ENCODE data around the gene TNFRSF6B.

DNA sequence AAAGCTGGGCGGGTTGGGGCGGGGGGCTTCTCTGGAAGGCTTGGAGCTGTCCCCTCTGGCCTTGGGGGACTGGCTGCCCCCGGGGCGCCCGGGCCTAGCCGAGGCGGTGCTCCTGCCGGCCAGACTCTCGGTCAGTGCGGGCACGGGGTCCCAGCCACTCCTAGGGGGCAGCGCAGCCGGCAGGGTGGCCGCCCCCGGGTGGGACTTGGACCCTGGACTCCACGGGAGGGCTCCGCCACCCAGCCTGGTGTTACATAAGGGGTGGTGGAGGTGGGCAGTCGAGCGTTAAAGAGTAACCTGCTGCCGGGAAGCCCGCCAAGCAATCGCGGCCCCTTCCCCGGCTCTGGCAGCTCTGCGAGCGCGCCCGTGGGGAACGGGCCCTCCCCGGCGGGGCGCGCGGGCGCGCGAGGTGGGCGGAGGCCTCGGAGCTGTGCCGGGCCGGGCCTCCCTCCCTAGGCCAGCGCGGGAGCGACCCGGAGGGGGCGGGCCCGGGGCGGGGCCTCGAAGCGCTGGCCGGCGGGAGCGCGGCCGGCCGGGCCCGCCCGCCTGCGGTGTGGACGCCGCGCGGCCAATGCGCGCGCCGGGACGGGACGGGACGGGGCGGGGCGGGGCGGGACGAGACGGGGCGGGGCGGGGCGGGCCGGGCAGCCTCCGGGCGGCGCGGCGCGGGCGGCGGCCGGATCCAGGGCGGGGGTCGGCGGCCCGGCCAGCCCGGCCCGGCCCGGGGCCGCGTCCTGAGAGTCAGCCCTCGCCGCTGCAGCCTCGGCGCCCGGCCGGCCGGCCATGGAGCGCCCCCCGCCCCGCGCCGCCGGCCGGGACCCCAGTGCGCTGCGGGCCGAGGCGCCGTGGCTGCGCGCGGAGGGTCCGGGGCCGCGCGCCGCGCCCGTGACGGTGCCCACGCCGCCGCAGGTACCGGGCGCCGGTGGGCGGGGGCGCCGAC lies 42.9 kb downstream of the TNFRSF6B start, which contains the start of gene SLC2A4RG:
- TF ChIP-seq, protein P1, sequence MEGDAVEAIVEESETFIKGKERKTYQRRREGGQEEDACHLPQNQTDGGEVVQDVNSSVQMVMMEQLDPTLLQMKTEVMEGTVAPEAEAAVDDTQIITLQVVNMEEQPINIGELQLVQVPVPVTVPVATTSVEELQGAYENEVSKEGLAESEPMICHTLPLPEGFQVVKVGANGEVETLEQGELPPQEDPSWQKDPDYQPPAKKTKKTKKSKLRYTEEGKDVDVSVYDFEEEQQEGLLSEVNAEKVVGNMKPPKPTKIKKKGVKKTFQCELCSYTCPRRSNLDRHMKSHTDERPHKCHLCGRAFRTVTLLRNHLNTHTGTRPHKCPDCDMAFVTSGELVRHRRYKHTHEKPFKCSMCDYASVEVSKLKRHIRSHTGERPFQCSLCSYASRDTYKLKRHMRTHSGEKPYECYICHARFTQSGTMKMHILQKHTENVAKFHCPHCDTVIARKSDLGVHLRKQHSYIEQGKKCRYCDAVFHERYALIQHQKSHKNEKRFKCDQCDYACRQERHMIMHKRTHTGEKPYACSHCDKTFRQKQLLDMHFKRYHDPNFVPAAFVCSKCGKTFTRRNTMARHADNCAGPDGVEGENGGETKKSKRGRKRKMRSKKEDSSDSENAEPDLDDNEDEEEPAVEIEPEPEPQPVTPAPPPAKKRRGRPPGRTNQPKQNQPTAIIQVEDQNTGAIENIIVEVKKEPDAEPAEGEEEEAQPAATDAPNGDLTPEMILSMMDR (IDR thresholded peaks at IDR 0.05) = no peak
- TF ChIP-seq POLR2A (IDR thresholded peaks at IDR 0.05) = no peak
- no peak for TF ChIP-seq EP300 (IDR thresholded peaks at IDR 0.05)
- TF ChIP-seq POLR2AphosphoS5 (IDR thresholded peaks at IDR 0.05) = no peak

Measured in suprapubic skin (tissue), 4 donors.